ENCODE measurements around the gene APBB2. TPM values are rescaled to one million over a fixed set of nuclear protein-coding genes. Genes with fewer than 3 reads are reported as not detected.
"Not testable (repeated sequence)": the region's sequence is repeated elsewhere in the genome, so short reads cannot be mapped to it uniquely, and the experiment has no call there.

APBB2 gene
- total and polyA plus RNA-seq, 8 donors = 4.7 to 55.4 (median 23.1) TPM

- peaks cover 0 to 11% (median 2%) of the 10 kb centered on the region in 4 donors for H3K36me3 ChIP-seq
- no peak for DNase-seq
- H3K9me3 ChIP-seq = peaks cover 0 to 6% (median 0%) of the 10 kb centered on the region in 4 donors
- H3K4me3 ChIP-seq = no peak overlapping the region
- no peaks in the 10 kb centered on the region for H3K27me3 ChIP-seq
- H3K4me1 ChIP-seq = peaks cover 0 to 8% (median 0%) of the 10 kb centered on the region in 4 donors
- 88 to 96% (median 92%) methylated on average over 4 of the region's 4 CpGs for WGBS, 5 donors
- intact Hi-C loops (cut with DNase I; ENCODE audit: low total_unique reads) = no loop called here
- no peak for TF ChIP-seq EP300 (IDR thresholded peaks at IDR 0.05)
- TF ChIP-seq CTCF (IDR thresholded peaks at IDR 0.05) = no peak
- H3K27ac ChIP-seq = no peak overlapping the region
These were observed 208.2 kb downstream of the APBB2 start for GRCh38 chr4:41006141-41006540.

DNA sequence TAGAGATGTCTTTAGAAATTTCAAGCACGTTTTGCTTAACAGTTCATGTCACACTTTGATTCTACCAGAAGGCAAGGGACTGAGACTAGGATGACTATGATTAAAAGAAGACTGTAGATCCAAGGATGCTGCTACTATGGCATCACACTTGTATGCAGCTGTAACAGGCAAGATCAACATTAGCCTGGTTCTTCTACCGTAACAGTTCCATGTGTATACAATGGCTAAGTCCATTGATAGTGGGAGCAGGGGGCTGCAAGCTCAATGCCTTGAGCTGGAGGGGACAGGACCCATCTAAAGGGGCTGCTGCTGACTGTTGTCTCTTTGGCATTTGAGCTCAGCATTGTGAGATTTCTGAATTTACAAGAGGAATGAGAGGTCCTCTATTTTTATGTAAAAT is 212.0 kb downstream of the APBB2 start:
- no peak for DNase-seq
- peaks cover 0 to 4% (median 0%) of the 10 kb centered on the region in 4 donors for H3K9me3 ChIP-seq
- H3K36me3 ChIP-seq = peaks cover 0 to 7% (median 2%) of the 10 kb centered on the region in 4 donors
- no peak overlapping the region for H3K27ac ChIP-seq
- WGBS, 5 donors = 85 to 94% (median 86%) methylated on average over 2 of the region's 2 CpGs
- H3K4me1 ChIP-seq = peaks cover 0 to 11% (median 3%) of the 10 kb centered on the region in 4 donors
- intact Hi-C loops (cut with DNase I; ENCODE audit: low total_unique reads) = no loop called here
- no peak overlapping the region for H3K4me3 ChIP-seq
- H3K27me3 ChIP-seq = no peaks in the 10 kb centered on the region
- TF ChIP-seq POLR2AphosphoS5 (IDR thresholded peaks at IDR 0.05) = no peak
- TF ChIP-seq POLR2A (IDR thresholded peaks at IDR 0.05) = no peak
- no peak for TF ChIP-seq CTCF (IDR thresholded peaks at IDR 0.05)
- no peak for TF ChIP-seq EP300 (IDR thresholded peaks at IDR 0.05)

GRCh38 chr4:41000356-41000755 is 214.0 kb downstream of the APBB2 start:
- no peak for DNase-seq
- Histone ChIP-seq H3K27me3 (no peaks in the 10 kb centered on the region), H3K4me1 (peaks cover 0 to 11% (median 3%) of the 10 kb centered on the region in 4 donors), H3K9me3 (no peaks in the 10 kb centered on the region), H3K36me3 (no peaks in the 10 kb centered on the region), H3K27ac (no peak overlapping the region), H3K4me3 (no peak overlapping the region)
- WGBS, 5 donors = 56 to 93% (median 88%) methylated on average over 1 of the region's 1 CpG
- intact Hi-C loops (cut with DNase I; ENCODE audit: low total_unique reads) = no loop called here
- no peak for TF ChIP-seq CTCF (IDR thresholded peaks at IDR 0.05)
- TF ChIP-seq POLR2AphosphoS5 (IDR thresholded peaks at IDR 0.05) = no peak
- no peak for TF ChIP-seq EP300 (IDR thresholded peaks at IDR 0.05)
- no peak for TF ChIP-seq POLR2A (IDR thresholded peaks at IDR 0.05)

DNA sequence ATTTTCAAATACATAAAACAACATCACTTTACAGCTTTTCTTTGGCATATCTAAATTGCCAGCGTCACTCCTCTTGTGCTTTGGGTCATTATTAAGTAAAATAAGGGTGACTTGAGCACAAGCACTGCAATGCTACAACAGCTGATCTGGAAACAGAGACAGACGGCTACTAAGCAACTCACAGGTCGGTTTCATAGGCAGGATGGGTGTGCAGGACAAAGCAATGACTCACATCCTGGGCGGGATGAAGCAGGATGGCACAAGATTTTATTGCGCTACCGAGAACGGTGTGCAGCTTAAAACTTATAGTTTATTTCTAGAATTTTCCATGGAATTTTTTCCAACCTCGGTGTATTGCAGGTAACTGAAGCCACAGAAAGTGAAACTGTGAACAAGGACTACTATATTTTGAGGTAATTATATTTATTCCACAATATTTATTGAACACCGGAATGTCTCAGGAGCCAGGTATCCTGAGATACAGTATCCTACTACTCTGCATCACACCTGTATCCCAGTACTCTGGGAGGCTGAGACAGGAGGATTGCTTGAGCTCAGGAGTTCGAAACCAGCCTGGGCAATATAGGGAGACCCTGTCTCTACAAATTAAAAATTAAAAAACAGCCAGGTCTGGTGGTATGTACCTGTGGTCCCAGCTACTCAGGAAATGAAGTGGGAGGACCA is 215.5 kb downstream of the APBB2 start:
- intact Hi-C loops (cut with DNase I; ENCODE audit: low total_unique reads) = no loop called here
- WGBS, 5 donors = 75 to 85% (median 79%) methylated on average over 10 of the region's 10 CpGs
- no peak overlapping the region for H3K4me3 ChIP-seq
- no peak for TF ChIP-seq POLR2AphosphoS5 (IDR thresholded peaks at IDR 0.05)
- no peak for TF ChIP-seq EP300 (IDR thresholded peaks at IDR 0.05)
- no peak for DNase-seq
- H3K9me3 ChIP-seq = no peaks in the 10 kb centered on the region
- H3K27ac ChIP-seq = peak overlapping the region in 1 of 5 donors; percentile 38
- no peaks in the 10 kb centered on the region for H3K27me3 ChIP-seq
- no peaks in the 10 kb centered on the region for H3K36me3 ChIP-seq
- H3K4me1 ChIP-seq = peaks cover 0 to 16% (median 3%) of the 10 kb centered on the region in 4 donors

- TF ChIP-seq CTCF (IDR thresholded peaks at IDR 0.05) (no peak), EP300 (IDR thresholded peaks at IDR 0.05) (no peak), POLR2A (IDR thresholded peaks at IDR 0.05) (no peak), POLR2AphosphoS5 (IDR thresholded peaks at IDR 0.05) (no peak)
- no peaks in the 10 kb centered on the region for H3K36me3 ChIP-seq
- no peaks in the 10 kb centered on the region for H3K9me3 ChIP-seq
- no peak overlapping the region for H3K27ac ChIP-seq
- H3K4me1 ChIP-seq = peaks cover 0 to 39% (median 8%) of the 10 kb centered on the region in 4 donors
- 71 to 96% (median 89%) methylated on average over 2 of the region's 2 CpGs for WGBS, 5 donors
- DNase-seq = no peak
- intact Hi-C loops (cut with DNase I; ENCODE audit: low total_unique reads) = no loop called here
- no peak overlapping the region for H3K4me3 ChIP-seq
- H3K27me3 ChIP-seq = no peaks in the 10 kb centered on the region
These were observed 218.5 kb downstream of the APBB2 start for GRCh38 chr4:40995850-40996249.

DNA sequence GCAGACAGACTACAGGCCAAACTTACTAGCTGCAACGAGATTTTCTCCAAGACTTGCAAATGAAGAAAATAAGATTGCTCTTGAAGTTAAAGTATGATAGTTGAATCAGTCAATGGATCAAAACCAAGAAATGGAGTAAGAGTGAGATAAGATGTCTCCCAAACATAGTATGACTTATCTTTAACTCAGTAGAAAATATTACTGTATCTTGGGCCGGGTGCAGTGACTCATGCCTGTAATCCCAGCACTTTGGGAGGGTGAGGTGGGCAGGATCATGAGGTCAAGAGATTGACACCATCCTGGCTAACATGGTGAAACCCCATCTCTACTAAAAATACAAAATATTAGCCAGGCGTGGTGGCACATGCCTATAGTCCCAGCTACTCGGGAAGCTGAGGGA is 220.0 kb downstream of the APBB2 start:
- H3K36me3 ChIP-seq; intact Hi-C loops (cut with DNase I; ENCODE audit: low total_unique reads); H3K27ac ChIP-seq; H3K4me3 ChIP-seq; H3K9me3 ChIP-seq; H3K27me3 ChIP-seq; DNase-seq: not testable (repeated sequence)
- WGBS, 5 donors = 85 to 96% (median 88%) methylated on average over 4 of the region's 4 CpGs
- peaks cover 0 to 42% (median 11%) of the 10 kb centered on the region in 4 donors for H3K4me1 ChIP-seq

DNA sequence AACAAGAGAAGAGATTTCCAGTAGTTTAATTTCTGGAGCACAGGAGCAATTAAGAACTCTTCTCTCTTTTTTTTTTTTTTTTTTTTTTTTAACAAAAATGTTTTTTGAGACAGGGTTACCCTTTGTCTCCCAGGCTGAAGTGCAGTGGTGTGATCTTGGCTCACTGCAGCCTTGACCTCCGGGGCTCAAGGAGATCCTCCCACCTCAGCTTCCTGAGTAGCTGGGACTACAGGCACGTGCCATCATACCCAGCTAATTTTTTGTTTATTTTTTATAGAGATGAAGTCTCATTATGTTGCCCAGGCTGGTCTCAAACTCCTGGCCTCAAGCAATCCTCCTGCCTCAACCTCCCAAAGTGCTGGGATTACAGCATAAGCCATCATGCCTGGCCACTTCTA is 221.0 kb downstream of the APBB2 start:
- WGBS, 5 donors = 67 to 90% (median 75%) methylated on average over 2 of the region's 2 CpGs
- H3K36me3 ChIP-seq; intact Hi-C loops (cut with DNase I; ENCODE audit: low total_unique reads): not testable (repeated sequence)

More for the DNA sequence above, 221.0 kb downstream of the APBB2 start:
- not testable (repeated sequence) for DNase-seq, H3K4me3 ChIP-seq, H3K9me3 ChIP-seq, H3K27me3 ChIP-seq, H3K27ac ChIP-seq
- peaks cover 0 to 34% (median 8%) of the 10 kb centered on the region in 4 donors for H3K4me1 ChIP-seq
